Measurements from ENCODE around the gene FAM131A. TPM values are rescaled to one million over a fixed set of nuclear protein-coding genes. Genes with fewer than 3 reads are reported as not detected.

FAM131A gene
- total RNA-seq, 1 donor from 2014 or later: 19.7 TPM

DNA sequence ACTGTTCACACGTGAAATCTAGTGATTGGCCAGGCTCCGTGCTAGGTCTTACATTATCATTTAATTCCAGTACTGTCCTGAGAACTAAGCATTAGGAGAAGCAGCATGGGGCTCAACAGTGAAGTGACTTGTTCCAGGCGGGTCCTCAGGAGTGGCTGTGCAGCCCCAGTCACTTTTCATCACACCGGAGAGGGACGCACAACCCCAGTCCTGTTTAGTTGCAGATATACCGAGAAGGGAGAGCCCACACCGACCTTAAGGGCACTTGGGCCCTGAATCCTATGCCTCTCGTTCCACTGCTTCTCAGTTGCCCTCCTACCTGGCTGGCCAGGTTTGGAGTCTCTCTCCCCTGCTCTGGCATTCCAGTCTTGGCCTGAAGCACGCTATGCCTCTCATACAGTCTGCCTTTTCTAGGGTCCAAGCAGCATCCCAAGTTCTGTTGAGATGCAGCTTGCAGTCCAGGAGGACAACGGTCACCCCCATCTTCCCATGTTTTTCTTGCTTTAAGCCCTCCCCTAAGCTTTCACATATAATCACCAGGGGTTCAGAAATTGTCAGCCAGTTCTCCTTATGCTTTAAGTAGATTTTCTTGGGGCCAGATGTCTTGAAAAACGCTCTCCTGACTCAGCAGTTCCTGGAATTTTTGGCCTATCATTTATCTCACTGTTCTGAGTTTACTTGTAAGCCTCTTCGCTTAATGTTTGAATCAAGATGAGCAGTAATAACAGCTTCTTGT is 10.1 kb downstream of the FAM131A start:
- H3K9me3 Mint-ChIP-seq: no peaks in the 10 kb centered on the region
- H3K27me3 Mint-ChIP-seq (ENCODE audit: low read depth): no peaks in the 10 kb centered on the region
- DNase-seq (ENCODE audit: low read depth, low spot score): no peak
- H3K27ac Mint-ChIP-seq (ENCODE audit: unreplicated experiment): no peak overlapping the region
- H3K36me3 Mint-ChIP-seq (ENCODE audit: low read depth): peaks cover 12% of the 10 kb centered on the region
- H3K4me1 Mint-ChIP-seq: peaks cover 30% of the 10 kb centered on the region
- H3K4me3 Mint-ChIP-seq: no peak overlapping the region
- no peak for TF ChIP-seq CTCF (conservative IDR thresholded peaks at IDR 0.05)

GRCh38 chr3:184348057-184348382 is 10.6 kb downstream of the FAM131A start:
- peaks cover 30% of the 10 kb centered on the region for H3K4me1 Mint-ChIP-seq
- H3K4me3 Mint-ChIP-seq: no peak overlapping the region
- TF ChIP-seq CTCF (conservative IDR thresholded peaks at IDR 0.05): no peak
- H3K27me3 Mint-ChIP-seq (ENCODE audit: low read depth): no peaks in the 10 kb centered on the region
- no peak for DNase-seq (ENCODE audit: low read depth, low spot score)
- H3K36me3 Mint-ChIP-seq (ENCODE audit: low read depth): peaks cover 10% of the 10 kb centered on the region
- no peaks in the 10 kb centered on the region for H3K9me3 Mint-ChIP-seq
- no peak overlapping the region for H3K27ac Mint-ChIP-seq (ENCODE audit: unreplicated experiment)

- no peak for TF ChIP-seq CTCF (conservative IDR thresholded peaks at IDR 0.05)
- Mint-ChIP-seq H3K4me1 (peaks cover 30% of the 10 kb centered on the region), H3K36me3 (ENCODE audit: low read depth) (peaks cover 10% of the 10 kb centered on the region), H3K27me3 (ENCODE audit: low read depth) (no peaks in the 10 kb centered on the region), H3K4me3 (no peak overlapping the region), H3K9me3 (no peaks in the 10 kb centered on the region), H3K27ac (ENCODE audit: unreplicated experiment) (no peak overlapping the region)
- DNase-seq (ENCODE audit: low read depth, low spot score): no peak
Observed at GRCh38 chr3:184349563-184350470, 12.4 kb downstream of the FAM131A start.

DNA sequence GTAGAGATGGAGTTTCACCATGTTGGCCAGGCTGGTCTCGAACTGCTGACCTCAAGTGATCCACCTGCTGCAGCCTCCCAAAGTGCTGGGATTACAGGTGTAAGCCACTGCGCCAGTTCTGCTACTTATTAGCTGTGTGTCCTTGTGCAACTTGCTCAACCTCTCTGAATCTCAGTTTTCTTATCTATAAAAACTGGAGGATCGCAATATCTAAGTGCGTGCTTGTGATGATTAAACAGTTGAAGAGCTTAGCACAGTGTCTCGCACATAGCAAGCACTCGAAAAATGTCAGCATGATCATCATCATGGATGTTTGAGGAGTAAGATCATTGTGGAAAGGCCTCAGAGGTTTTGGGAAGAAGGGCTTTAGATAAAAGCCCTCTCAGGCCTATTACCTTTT is 13.2 kb downstream of the FAM131A start:
- H3K27ac Mint-ChIP-seq (ENCODE audit: unreplicated experiment): no peak overlapping the region
- no peak overlapping the region for H3K4me3 Mint-ChIP-seq
- TF ChIP-seq CTCF (conservative IDR thresholded peaks at IDR 0.05): no peak
- H3K36me3 Mint-ChIP-seq (ENCODE audit: low read depth): peaks cover 13% of the 10 kb centered on the region
- H3K27me3 Mint-ChIP-seq (ENCODE audit: low read depth): no peaks in the 10 kb centered on the region
- H3K9me3 Mint-ChIP-seq: no peaks in the 10 kb centered on the region
- DNase-seq (ENCODE audit: low read depth, low spot score): no peak
- peaks cover 33% of the 10 kb centered on the region for H3K4me1 Mint-ChIP-seq

- Mint-ChIP-seq H3K4me3 (peak overlapping the region; percentile 56), H3K9me3 (no peaks in the 10 kb centered on the region), H3K27ac (ENCODE audit: unreplicated experiment) (peak overlapping the region; percentile 83), H3K4me1 (peaks cover 30% of the 10 kb centered on the region), H3K36me3 (ENCODE audit: low read depth) (peaks cover 13% of the 10 kb centered on the region), H3K27me3 (ENCODE audit: low read depth) (no peaks in the 10 kb centered on the region)
- DNase-seq (ENCODE audit: low read depth, low spot score): no peak
- TF ChIP-seq CTCF (conservative IDR thresholded peaks at IDR 0.05): no peak
Observed at GRCh38 chr3:184351511-184352148, 14.2 kb downstream of the FAM131A start.
